Lung microvascular endothelial cell (primary cell): ENCODE results near the gene SRGAP1. TPM values are rescaled to one million over a fixed set of nuclear protein-coding genes. Genes with fewer than 3 reads are reported as not detected.

Experiments
- DNase-seq, 2 donors: peaks; one replicate each; pipeline versions ENCODE4 v3.0.0 to v3.0.0-alpha.2; 2010; ENCODE audit warnings: low read depth in 2 of 2
- total RNA-seq: library from RNA; depleted of rRNA; stranded (reverse); fragments of >200 nt; gene quantifications from 2 replicates; pipeline ENCODE4 v1.2.1, GENCODE V29; 2014

The SRGAP1 gene
- total RNA-seq, 1 donor from 2014 or later: 2.2 TPM

DNA sequence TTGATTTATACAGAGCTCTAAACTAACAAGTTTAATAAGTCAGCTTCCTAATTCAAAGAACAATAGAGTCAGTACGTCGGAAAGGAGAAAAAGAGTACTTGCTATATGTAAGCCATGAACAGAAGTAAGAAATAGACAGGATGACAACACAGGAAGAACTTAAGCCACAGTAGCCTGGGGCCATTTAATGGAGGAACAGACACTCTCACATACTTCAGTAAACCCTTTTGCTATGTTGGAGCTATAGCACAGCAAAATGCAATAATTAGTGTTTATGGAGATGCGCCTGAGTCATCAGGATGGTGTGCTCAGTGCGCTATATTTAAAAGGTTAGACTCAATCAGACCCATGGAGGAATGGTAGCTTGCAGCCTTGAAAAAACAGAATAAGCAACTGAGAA is 61.0 kb downstream of the SRGAP1 start:
- no peak for DNase-seq

DNA sequence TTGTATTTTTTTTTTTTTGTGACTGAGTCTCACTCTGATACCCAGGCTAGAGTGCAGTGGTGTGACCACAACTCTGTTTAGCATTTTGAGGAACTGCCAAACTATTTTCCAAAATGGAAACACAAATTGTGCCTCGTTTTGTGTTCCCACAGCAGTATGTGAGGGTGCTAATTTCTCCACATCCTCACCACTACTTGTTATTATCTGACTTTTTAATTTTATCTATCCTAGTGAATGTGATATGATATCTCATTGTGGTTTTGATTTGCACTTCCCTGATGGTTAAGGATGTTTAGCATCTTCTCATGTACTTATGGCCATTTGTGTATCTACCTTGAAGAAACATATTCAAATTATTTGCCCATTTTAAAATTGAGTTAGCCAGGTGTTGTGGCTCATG is 62.4 kb downstream of the SRGAP1 start:
- DNase-seq: no peak

DNA sequence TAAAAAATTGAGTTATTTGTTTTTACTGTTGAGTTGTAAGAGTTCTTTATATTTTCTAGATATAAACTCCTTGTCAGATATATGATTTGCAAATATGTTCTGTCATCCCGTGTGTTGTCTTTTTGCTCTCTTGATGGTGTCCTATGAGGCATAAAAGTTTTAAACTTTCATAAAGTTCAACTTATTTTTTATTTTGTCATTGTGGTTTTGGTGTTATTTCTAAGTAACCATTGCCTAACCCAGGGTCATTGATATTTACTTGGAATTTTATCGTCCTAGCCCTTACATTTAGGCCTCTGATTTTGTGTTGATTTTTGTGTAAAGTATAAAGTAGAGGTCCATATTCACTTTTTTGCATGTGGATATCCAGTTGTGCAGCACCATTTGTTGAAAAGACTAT is 63.1 kb downstream of the SRGAP1 start:
- no peak for DNase-seq

DNA sequence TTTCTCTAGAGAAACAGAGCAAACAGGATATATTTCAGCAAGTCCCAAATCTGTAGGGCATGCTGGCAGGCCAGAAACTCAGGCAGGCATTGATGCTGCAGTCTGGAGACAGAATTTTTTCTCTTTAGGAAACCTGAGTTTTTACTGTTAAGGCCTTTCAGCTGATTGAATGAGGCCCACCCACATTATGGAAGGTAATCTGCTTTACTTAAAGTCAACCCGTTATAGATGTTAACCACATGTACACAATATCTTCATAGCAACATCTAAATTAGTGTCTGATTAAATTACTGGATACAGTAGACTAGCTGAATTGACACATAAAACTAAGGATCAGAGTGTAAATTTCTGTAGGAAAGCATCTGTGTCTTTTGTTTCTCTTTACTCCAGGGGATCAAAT is 65.2 kb downstream of the SRGAP1 start:
- DNase-seq: no peak

DNA sequence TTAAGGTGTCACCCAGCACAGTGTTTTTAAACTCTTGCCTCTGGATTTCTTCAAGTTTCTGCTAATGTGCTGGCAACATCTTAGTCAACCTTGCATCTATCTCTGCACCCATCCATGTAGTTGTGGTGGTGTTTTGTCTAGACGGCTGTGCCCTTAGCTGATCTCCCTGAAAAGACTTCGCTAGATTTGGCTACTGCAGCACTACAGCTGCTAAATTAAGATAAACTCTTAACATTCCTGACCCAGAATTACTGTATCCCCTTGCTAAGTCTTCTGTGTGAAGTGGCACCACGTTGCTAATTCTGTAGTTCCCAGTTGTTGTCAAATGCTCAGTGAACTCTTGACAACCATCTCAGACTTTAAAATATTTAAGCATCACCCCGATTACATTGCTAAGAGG is 66.8 kb downstream of the SRGAP1 start:
- DNase-seq: no peak

DNA sequence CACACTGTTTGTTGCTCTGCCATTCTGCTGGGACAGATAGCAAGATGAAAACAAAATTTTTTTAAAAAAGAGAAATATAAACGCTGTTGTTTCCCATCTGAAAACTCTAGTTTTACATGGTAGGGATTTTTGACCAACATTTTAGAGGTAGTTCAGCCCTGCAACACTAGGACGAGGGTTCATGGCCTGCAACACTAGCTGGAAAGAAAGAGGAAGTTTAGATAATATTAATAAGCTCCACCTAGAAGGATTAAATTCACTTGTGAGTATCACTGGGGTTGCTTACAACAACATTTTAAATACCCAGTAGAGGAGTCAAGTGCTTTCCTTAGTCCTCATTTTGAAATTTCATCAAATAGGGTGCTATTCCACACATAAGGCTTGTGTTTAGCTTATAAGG is 68.2 kb downstream of the SRGAP1 start:
- DNase-seq: no peak

DNA sequence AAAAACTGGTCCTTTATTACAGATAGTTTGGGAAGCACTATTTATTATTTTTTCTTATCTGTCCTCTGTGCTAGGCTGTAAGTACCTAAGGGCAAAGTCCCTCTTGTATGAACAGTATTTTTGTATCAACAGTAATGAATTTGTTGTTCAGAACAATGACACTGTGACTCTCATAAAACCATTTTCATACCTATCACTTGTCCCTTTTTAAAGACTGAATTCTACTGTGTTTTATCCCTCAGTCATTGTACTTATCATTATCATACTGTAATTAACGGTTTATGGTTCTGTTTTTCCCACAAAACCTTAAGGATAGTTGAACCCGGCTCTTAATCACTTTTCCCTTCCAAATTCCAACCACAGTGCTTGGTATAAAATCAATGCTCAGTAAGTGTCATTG is 69.4 kb downstream of the SRGAP1 start:
- no peak for DNase-seq

DNA sequence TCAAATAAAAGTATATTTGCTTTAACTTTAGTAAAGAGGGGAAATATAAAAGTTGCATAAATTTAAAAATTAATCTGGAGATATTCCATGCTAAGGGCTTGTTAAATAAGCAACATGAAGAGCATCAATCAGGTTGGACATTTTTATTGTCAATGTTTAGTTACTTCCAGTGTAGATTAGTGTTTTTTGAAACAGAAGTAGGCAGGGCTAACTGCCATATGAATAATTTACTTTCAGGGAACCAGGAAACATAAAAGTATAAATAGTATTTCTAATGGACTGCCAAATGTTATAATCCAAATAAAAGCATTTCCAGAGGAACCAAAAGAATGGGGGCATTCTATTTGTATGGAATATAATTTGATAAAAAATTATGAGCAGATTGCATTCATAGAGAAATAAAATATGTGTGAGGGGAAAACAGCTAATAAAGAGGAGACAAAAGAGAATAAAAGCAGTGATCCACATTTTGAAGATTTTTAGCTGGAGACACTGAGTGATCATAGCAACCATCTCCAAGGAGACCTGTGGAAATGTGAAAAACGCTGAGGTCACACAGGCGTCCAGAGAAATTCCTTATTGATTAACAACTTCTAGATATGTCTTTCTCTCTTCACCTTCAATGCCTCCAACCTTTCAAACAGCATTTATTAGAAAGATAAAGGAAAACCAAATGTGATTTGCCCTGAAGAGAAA is 70.8 kb downstream of the SRGAP1 start:
- DNase-seq: peak; percentile 63 to 85

DNA sequence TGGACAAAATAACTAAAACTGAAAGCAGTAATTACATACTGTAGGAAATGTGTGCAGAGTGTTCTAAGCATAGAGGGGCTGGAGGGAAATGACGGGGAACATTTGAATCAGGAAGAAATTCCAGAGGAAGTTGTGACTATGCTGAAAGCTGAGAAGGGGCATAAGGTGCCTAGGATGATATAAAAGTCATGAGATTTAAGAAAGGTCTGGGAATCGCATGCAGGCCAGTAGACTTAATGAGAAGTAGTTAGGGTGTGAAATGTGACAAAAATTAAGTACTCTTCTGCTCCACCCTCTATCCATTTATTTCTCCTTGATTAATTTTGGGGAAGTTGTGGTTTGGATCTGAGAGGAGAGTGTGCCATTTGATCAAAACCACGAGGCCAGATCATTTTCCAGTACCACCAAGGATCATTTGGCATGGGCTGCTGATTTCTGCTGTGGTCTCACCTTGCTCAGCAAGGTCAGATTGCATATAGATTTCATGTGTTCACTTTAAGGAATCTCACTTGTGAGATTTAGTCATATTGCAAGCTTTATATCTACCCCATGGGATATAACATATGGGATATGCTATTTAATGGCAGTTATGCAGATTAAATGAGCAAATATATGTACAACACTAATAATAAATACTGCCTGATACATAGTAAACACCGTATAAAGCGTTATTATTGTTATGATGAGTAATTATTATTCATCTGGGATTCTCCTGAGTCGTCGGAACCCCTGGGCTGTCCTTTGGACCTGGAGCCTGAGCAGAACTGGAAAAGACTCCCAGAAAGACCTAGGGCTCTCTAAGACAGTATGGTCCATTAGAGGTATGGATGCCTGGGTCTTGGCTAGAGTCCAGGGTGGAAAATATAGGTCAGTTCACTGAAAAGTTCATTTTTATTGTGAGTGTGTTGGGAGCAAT is 72.3 kb downstream of the SRGAP1 start:
- peak; percentile 75 to 78 for DNase-seq

DNA sequence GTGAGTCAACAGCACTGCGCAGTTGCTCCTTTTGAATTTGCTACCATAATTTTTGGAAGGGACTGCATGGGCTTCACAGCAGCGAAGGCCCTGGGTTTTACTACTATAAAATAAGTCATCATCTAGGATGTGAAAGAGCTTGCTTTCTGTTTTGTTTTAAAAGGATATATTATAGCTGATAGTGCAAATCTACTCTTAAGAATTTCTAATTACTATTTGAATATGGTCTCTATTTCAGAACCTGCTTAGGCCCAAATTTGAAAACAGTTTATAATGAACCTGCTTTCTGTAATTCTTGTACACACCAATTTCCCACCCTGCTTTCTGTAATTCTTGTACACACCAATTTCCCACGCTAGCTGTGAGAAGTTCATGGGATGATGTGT is 73.0 kb downstream of the SRGAP1 start:
- DNase-seq: no peak

DNA sequence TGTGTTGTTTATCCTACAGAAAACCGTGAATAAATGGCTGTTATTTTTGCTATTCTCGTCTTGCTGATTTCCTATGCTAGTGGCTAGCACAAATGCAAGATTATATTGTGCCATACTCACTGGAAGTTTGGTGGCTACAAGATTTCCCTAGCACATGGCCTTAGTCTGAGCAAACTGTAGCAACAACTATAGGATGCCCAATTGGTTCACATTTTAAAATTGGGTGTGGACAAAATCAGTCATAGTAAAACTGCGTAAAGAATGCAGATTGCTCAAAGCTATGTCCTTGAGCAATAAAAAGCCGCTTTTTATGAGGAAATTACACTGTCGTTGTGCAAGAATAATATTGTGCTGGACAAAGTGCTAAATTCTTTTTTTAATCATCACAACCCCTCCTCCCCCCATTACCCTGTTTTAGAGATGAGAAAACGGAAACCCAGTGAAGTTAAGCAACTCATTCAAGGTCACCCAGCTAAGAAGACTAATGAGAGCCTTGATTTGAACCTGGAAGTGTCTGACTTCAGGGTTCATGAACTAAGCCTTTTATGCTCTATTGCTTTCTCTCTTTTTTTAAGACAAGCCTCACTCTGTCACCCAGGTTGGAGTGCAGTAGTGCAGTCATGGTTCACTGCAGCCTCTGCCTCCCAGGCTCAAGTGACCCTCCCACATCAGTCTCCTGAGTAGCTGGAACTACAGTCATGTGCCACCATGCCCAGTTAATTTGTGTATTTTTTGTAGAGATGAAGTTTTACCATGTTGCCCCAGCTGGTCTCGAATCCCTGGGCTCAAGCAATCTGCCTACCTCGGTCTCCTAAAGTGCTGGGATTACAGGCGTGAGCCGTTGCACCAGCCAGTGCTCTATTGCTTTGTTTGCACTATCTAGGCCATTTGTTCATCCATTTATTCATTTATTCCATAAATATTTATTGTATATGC is 73.6 kb downstream of the SRGAP1 start:
- peak; percentile 57 to 88 for DNase-seq

DNA sequence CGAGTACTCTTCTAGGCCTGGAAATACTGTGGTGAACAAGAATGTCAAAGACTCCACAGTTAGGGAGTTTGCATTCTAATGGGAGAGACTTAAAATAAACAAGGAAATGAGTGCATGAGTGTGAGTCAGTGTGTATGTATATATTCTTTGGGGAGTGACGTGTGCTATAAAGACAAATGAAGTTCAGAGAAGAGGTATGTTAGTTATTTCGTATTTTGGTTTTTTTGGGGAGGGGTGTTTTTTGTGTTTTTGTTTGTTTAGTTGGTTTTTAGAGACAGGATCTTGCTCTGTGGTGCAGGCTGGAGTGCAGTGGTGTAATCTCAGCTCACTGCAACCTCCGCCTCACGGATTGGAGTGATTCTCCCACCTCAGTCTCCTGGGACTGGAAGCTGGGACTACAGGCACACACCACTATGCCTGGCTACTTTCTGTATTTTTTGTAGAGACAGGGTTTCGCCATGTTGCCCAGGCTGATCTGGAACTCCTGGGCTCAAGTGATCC is 74.3 kb downstream of the SRGAP1 start:
- DNase-seq: peak; percentile 35 to 95

DNA sequence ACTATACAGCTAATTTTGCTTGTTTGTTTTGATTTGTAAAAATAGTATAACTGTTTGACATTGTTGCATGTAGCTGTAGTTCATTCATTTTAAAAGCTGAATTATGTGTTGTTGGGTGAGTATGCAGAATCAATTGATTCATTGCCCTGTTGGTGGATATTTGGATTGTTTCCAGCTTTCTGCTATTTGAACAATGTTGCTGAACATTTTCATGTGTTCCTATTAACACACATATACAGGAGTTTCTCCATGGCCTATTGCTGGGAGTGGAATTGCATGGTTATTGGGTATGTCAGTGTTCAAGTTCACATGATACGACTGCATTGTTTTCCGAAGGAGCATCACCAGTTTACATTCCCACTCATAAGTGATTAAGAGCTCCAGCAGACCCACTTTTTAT is 75.3 kb downstream of the SRGAP1 start:
- DNase-seq: peak; percentile 39 to 64

DNA sequence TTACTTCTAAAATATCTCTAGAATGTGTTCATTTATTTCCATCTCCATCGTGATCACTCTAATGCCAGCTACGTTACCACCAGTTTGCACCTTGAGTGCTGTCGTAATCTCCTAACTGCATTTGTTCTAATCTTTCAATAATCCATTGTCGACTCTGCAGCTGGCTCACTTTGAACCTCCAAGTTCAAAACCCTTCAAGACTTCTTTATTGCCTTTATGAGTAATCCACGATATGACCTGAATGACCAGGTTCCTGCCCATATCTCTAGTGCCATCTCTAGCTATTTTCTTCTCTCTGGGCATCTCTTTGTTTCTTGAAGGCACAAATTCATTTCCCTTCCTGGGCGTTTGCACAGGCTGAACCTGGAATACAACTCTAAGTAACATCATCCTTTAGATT is 76.7 kb downstream of the SRGAP1 start:
- DNase-seq: no peak

DNA sequence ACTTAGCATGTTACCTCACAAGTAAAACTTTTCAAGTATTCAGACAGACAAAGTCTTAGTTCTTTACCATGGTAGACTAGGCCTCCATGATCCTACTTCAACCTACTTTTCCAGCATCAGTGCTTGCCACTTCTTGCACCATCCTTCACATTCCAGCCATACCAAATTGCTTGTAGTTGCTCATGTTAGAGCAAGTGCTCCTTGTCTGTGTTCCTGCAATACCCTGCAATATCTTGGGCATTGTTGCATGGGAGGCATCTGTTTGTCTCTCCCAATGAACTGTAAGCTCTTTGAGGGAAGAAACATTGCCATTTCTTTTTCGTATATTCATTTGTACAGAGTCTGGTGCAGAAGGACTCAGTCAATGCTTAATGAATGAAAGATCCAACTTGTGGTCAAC is 78.0 kb downstream of the SRGAP1 start:
- DNase-seq: no peak

DNA sequence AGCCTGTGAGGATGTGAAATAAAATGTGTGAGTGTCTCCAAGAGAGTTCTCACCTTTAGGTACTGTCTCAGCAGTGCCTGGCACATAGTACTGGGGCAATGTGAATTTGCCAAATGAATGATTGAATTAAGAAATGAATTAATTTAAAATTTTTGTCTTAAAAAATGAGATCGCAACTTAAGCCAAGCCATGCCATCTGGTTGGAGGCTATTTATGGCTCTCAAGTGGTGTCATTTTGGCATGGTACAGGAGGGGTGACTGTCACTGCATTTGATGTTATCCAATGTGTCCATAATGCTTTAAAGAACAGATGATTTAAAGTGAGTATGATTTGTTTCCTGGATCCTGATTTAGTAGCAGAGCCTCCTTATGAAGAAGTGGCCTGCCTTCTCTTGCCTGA is 80.3 kb downstream of the SRGAP1 start:
- DNase-seq: no peak

DNA sequence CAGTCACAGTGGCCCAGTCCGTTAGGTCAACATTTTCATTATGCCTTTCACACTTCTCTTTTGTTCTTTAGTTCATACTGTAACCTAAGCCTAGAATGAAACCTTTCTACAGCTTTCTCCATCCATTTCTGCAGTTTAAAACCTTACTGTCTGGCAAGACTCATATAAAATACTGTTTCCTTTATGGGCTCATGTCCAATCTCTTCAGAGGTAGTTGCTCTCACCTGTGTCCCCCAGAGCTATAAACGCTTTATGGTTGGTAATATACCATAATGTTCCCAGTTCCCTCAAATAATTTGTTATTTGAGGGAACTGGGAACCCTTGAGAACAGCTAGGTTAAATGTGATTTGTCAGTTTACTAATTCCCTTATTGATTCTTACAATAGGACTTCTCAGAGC is 83.0 kb downstream of the SRGAP1 start:
- DNase-seq: no peak

DNA sequence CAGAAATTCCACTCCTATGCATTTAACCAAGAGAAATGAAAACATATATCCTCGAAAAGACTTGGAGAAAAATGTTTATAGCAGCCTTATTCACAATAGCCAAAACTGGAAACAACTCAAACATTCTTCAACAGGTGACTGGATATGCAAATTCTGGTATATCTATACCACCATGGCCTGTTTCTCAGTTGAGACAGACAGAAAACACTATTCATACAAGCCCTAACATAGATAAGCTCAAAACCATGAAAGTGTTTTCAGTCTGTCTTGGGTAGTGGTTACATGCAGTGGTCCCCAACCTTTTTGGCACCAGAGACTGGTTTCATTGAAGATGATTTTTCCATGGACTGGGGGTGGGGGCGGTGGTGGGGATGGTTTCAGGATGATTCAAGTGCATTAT is 83.8 kb downstream of the SRGAP1 start:
- no peak for DNase-seq

DNA sequence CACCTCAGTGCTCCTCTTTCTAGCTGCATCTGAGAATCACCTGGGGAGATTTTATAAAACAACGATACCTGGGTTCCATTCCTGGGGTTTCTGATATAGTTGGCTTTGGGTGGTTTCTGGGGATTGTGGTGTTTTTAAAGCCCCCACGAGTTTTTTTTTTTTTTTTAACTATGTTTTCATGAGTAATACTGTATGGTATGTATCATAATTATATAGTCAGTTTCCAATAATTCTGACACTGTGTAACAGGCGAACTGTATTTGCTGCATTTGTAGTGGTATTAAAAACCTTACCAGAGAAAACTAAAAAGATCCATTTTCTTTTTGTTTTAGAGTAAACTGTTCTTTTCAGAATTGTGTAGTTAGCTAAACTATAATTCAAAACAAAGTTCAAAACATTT is 84.9 kb downstream of the SRGAP1 start:
- no peak for DNase-seq

DNA sequence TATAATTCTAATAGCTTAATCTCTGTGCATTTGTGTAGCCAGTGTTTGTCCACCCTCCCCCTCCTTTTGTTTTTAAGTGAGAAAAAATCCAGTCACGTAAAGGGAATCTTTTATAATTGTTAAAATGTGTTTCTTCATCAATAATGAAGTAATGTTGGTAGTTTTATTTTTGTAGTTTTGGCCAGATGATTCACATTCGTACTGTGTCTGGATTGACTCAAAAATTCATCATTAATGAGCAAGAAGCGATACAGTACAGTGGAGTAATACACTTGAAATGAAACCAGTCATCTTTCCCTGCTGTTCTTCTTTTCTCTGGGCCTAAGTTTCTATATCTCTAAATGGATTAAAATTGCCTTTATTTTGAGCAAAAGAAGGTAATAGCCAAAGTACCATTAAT is 86.5 kb downstream of the SRGAP1 start:
- no peak for DNase-seq

DNA sequence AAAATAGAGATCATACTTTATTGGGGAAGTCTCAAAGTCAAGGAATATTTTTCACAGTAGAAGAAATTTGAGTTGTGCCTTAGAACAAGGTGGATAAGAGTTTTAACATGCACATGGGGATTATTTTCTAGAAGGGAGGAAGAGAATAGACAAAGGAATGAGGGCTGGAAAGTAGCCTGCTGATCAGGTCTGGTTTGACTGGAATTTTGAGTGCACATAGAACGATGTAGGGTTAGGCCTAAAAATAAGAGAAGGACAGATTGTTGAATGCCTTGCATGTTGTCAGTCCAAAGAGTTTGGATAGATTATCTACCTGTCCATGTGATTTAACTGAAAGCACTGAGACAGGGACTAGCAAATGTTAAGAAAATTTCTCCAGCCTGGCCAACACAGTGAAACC is 87.2 kb downstream of the SRGAP1 start:
- no peak for DNase-seq

DNA sequence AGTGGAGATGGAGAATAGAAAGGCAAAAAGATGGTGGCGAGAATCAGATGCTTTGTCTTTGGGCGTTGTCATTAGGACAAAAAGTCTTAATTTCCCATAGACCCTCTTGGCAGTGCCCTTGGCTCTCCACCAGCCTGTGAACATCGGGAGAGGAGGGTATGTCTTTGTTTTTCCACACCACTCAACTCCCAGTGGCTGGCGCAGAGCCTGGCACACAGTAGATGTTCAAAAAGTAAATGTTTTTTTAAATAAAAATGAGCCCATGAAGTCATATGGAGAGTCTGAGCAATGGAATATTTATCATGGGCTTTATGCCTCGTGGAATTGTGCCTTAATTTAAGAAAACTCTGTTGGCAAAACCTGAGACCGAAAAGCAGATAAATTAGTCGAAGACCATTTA is 90.4 kb downstream of the SRGAP1 start:
- DNase-seq: peak in 1 of 2 donors; percentile 52
